ENCODE data around the gene BMP6. TPM values are rescaled to one million over a fixed set of nuclear protein-coding genes. Genes with fewer than 3 reads are reported as not detected.

Gene BMP6
- total RNA-seq, 1 experiment from 2014 or later = 0.28 TPM

- no peak for DNase-seq
- H3K79me2 ChIP-seq (ENCODE audit: insufficient read depth, low read length) = no peaks in the 10 kb centered on the region
- no peak overlapping the region for H3K56ac ChIP-seq (ENCODE audit: insufficient read length, low read depth, low read length)
- no peak overlapping the region for H2BK12ac ChIP-seq (ENCODE audit: insufficient read length, low read depth, low read length)
- no peaks in the 10 kb centered on the region for H3K23me2 ChIP-seq (ENCODE audit: insufficient read length, low read depth, low read length, poor library complexity, severe bottlenecking)
- no peak overlapping the region for H3K4ac ChIP-seq (ENCODE audit: low read depth, low read length)
- H3K27ac Mint-ChIP-seq = no peak overlapping the region
- H3K79me1 ChIP-seq (ENCODE audit: insufficient read depth, low read depth, low read length, poor library complexity, severe bottlenecking) = no peaks in the 10 kb centered on the region
- no peak overlapping the region for H2AFZ ChIP-seq (ENCODE audit: low read length)
- H3K14ac ChIP-seq (ENCODE audit: insufficient read depth, low read length) = no peak overlapping the region
- H2BK120ac ChIP-seq (ENCODE audit: low read depth, low read length, poor library complexity, severe bottlenecking) = no peak overlapping the region
- no peak overlapping the region for H3T11ph ChIP-seq (ENCODE audit: low read length)
- H3K9ac ChIP-seq (ENCODE audit: extremely low read depth, insufficient read length, low read length) = no peak overlapping the region
- no peak overlapping the region for H2BK5ac ChIP-seq (ENCODE audit: insufficient read length, low read length)
- H4K8ac ChIP-seq (replicated peaks; ENCODE audit: insufficient read length, low read depth, low read length) = no peak overlapping the region
- no peak overlapping the region for H4K91ac ChIP-seq (ENCODE audit: insufficient read length, low read depth, low read length)
- H4K5ac ChIP-seq (ENCODE audit: insufficient read length, low read depth, low read length) = no peak overlapping the region
- no peak overlapping the region for H3K4me2 ChIP-seq (ENCODE audit: insufficient read depth, insufficient read length, low read length)
- H2BK15ac ChIP-seq (ENCODE audit: low read depth, low read length) = no peak overlapping the region
- no peak overlapping the region for H3K27ac ChIP-seq (ENCODE audit: insufficient read length, low read depth, low read length)
- no peak overlapping the region for H2AK5ac ChIP-seq (ENCODE audit: insufficient read length, low read length)
- H3K27me3 Mint-ChIP-seq (ENCODE audit: low read depth) = no peaks in the 10 kb centered on the region
- no peak overlapping the region for H3K18ac ChIP-seq (ENCODE audit: insufficient read length, low read depth, low read length)
- no peaks in the 10 kb centered on the region for H3K9me3 Mint-ChIP-seq
- no peaks in the 10 kb centered on the region for H3K4me1 ChIP-seq (ENCODE audit: insufficient read depth, low read length)
- H3K9me3 ChIP-seq (ENCODE audit: control insufficient read depth, low read depth, low read length) = no peaks in the 10 kb centered on the region
- H3K4me3 Mint-ChIP-seq = no peak overlapping the region
- H4K20me1 ChIP-seq (ENCODE audit: control insufficient read depth, insufficient read depth, insufficient read length) = no peaks in the 10 kb centered on the region
- WGBS (ENCODE audit: extremely low coverage, insufficient read length, low lambda C conversion rate) = no CpG with 5 or more reads among the region's 13 CpGs
- H3K4me1 Mint-ChIP-seq = no peaks in the 10 kb centered on the region
- no peak for TF ChIP-seq CTCF (conservative IDR thresholded peaks at IDR 0.05)
- peaks cover 50 to 93% (median 88%) of the 10 kb centered on the region in 3 experiments for H3K36me3 Mint-ChIP-seq (ENCODE audit: insufficient read depth in 1 of 3, low read depth in 3 of 3)
- no peak overlapping the region for H2BK20ac ChIP-seq (ENCODE audit: low read depth, low read length, poor library complexity, severe bottlenecking)
- no peaks in the 10 kb centered on the region for H3K27me3 ChIP-seq (ENCODE audit: insufficient read depth, low read length)
- H3K23ac ChIP-seq (ENCODE audit: insufficient read length, low read depth, low read length) = no peak overlapping the region
Measured at GRCh38 chr6:7894262-7895124, 168.6 kb downstream of the BMP6 start.
